HUDEP-2 (cell line): ENCODE measurements around the gene FADS2.
A peak's percentile ranks its signal among the peaks of the same experiment; 100 is the strongest.

Experiments used
- DNase-seq, 76 experiments: peaks; one replicate each; lab custom pipeline; 2025; ENCODE audit not compliant: unreplicated experiment in 76 of 76; lab: John Stamatoyannopoulos, UW

Gene FADS2

DNA sequence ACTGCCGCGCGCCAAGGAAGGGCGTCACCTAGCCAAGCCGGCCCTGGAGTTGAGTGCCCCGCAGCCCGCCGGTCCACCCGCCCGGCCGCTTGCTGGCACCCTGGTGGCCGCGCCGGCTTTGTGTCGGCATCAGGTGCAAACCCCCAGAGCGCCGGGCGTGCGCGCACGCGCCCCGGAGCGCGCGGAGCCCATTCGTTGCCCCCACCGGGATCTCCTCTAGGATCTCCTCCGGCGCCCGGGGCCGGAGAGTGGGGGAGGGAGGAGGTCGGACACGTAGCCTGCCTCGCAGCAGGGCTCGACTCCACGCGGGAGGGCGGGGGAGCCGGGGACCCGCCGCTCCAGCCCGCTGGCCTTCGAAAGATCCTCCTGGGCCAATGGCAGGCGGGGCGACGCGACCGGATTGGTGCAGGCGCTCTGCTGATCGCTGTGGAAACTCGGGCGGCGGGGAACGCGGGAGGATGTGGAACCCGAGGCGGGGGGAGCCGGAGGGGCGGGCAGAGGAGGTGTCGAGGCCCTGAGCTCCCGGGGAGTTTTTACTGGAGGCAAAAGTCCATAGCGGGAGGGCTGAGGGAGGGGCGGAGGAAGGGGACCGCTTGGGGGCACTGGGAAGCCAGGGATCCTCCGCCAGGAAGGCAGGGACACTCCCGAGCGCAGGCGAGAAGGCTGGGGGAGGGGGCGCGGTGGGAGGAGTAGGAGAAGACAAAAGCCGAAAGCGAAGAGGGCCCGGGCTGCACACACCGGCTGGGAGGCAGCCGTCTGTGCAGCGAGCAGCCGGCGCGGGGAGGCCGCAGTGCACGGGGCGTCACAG is at the start of gene FADS2:
Gene FADS2, plus strand, starts transcription at position 730 of the 808 bp plus-strand sequence. CDS start 91 bp downstream, outside the sequence.
- peak in 74 of 76 experiments; percentile 55 to 97 (median 89) for DNase-seq

DNA sequence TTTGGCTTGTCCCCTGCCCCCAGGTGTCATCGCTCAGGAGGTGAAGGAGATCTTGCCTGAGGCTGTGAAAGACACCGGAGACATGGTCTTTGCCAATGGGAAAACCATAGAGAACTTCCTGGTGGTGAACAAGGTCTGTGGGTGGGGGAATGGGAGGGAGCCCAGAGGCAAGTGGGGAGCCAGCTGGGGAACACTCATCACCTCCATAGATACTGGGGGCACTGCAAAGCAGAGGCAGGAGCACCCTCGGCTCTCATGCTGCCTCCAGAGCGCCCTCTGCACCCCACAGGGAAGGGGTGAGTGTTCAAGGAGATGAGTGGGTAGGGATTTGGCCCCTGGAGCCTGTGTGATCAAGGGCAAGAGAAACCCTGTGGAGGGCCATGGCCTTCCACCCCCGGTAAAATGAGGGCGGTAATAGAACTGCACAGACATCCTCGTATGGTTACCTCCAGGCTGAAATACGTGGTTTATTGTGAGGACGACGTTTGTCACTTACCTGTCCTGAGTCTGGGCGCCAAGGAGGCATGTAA is 49.7 kb upstream of the FADS2 start:
- DNase-seq: no peak

DNA sequence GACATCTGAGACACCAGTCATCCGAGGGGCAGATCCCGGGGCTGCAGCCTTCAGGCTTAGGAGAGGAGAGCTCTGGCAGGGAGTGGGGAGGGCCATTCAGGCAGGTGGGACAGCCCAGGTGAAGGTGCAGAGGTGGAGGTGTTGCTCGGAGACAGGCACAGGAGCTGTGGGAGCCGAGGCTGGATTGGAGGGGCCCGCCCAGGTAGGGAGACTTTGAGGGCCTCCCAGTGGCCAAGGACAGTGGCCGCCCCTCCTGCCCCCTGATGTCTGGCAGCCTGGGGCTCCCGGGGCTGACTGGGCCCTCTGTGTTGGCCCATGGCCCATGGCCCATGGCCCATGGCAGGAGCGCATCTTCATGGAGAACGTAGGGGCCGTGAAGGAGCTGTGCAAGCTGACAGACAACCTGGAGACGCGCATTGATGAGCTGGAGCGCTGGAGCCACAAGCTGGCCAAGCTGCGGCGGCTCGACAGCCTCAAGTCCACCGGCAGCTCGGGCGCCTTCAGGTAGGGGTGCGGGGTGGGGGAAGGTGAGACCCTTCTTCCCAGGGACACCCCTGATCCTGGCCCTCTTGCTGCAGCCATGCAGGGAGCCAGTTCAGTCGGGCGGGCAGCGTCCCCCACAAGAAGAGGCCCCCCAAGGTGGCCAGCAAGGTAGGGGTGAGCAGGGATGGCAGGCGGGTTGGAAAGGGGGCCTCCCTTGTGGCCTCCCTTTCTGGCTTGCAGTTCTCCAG is 49.0 kb upstream of the FADS2 start:
- no peak for DNase-seq

DNA sequence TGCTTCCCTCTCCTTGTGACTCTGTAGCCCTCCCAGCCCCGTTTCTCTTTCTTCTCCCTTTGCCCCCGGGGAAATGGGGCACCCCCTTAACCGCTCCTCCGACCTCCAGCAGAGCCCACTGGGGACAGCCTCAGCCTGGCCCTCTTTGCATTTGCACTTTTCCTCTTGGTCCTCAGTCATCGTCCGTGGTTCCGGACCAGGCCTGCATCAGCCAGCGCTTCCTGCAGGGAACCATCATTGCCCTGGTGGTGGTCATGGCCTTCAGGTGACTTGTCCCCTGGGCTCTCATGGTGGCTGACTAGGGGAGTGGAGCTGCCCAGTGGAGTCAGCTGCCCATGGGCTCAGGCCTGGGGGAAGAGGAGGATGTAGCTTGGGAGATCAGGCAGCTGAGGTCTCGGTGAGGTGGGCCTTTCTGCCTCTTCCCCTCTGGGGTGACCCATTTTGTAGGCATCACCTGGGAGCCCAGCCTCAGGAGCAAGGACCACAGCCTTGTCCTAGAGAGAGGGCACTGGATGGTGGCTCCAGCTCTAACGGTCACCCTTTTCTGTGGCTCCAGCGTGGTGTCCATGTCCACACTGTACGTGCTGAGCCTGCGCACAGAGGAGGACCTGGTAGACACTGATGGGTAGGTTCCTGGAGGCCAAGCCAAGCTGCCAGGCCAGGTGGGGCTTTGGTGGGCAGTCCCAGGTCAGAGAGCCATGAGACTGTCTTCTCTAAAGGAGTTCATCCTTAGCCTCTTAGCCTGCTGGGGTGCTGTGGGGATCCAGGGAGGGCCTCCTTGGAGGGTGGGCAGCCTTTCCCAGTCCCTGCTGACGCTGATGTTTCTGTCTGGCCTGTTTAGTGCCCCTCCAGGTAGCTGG is 48.2 kb upstream of the FADS2 start:
- DNase-seq: no peak

DNA sequence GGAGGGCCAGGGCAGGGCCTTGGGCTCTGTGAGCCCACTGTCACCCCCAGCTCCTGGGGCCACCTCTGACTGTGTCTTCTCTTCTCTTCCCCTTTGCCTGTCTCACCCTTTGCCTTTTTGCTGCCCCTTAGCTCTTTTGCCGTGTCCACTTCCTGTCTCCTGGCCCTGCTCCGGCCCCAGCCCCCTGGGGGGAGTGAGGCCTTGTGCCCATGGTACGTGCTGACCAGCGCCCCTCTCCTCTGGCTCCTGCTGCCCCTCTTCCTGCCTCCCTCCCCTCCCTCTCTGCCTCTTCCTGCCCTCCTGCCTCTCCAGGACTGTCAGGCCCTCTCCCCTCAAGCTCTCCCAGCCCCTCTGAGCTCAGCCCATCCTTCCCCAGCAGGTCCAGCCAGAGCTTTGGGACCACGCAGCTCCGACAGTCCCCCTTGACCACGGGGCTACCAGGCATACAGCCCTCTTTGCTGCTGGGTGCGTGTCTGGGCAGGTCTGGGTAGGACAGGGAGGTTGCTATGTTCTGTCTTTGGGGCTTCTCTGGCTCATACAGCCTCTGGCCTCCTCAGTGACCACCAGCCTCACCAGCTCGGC is 47.4 kb upstream of the FADS2 start:
- DNase-seq: no peak

DNA sequence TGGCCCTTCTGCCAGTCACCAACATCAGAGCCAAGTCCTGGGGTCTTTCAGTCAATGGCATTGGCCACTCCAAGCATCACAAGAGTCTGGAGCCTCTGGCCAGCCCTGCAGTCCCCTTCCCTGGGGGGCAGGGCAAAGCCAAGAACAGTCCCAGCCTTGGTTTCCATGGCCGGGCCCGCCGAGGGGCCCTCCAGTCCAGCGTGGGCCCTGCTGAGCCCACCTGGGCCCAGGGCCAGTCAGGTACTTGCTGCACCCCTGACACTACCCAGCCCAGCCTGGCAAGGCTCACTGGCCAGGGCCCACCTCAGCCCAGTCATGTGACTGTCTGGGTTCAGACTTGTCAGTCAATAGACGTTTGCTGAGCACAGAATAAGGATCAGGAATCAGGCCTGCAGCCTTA is 46.5 kb upstream of the FADS2 start:
- no peak for DNase-seq

DNA sequence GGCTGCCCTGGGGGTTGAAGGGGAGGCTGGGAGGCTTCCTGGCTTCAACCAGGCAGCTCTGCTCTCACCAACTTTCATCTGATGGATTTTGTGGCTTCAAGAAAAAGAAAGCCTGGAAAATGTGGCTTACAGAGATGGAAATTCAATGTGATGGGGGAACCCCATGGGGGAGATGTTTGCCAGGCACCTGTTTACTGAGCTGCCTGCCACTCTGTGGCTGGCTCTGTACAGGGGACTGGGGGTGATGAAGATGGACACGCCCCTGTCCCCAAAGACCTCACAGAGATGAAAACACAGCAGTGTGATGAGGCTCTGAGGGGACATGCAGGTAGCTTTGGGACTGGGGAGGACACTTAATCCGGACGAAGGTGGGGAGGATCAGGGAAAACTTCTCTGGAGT is 45.8 kb upstream of the FADS2 start:
- no peak for DNase-seq

DNA sequence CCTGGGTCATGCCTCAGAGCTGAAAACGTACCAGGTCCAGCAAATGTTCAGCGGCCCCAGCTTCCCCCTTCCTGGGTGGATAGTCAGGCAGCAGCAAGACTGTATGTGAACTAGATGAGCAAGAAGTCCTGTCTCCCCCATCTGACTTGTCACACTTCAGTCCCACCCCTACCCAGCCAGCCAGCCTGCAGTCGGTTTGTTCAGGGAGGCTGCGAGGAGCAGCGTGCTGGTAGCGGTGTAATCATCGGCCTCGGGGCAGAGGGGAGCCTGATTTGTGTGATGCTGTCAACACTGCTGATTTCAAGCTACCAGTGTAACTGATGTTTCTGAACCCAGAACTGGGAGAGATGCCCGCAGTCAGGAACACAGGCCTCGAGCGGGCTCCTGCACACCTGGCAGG is 45.3 kb upstream of the FADS2 start:
- no peak for DNase-seq

DNA sequence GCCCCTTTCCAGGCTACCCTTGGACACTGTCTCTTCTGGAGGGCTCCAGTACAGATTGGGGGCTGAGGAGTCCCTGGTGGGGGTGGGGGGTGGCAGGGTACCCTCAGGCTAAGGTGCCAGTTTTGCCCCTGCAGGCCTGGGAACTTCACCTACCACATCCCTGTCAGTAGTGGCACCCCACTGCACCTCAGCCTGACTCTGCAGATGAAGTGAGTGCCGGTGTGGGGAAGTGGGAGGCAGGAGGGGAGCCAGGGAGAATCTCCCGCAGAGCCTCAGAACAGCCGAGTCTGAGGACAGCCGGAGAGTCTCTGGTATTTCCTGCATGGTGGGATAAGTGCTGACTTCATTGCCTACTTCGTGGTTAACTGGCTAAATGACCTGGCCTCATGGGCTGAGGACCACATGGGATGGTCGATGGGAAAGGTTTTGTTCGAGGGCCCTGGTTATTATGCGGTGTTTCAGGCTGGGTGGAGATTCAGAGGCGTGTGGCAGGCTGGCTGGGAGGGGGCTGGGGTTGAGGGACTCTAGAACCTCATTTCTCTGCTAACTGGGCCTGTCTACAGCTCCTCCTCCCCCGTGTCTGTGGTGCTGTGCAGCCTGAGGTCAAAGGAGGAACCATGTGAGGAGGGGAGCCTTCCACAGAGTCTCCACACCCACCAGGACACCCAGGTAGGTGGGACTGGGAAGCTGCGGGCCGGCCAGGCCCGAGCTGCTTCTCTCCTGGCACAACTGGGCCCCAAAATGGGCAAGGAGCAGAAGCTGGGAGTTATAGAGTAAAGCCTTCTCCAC is 44.2 kb upstream of the FADS2 start:
- DNase-seq: no peak

DNA sequence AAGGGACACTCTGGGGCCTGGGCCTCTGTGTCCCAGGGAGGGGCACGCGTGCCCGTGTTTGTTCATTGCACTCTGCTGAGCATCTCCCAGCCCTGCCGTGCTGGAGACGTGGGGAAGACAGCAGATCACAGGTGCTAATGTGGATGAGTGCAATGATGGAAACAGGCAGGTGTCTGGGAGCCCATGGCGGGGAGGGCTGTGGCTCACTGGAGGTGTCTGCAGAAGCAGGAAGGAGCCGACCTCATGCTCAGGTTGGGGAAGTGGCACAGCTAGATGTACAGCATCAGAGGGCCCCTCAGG is 43.6 kb upstream of the FADS2 start:
- no peak for DNase-seq

DNA sequence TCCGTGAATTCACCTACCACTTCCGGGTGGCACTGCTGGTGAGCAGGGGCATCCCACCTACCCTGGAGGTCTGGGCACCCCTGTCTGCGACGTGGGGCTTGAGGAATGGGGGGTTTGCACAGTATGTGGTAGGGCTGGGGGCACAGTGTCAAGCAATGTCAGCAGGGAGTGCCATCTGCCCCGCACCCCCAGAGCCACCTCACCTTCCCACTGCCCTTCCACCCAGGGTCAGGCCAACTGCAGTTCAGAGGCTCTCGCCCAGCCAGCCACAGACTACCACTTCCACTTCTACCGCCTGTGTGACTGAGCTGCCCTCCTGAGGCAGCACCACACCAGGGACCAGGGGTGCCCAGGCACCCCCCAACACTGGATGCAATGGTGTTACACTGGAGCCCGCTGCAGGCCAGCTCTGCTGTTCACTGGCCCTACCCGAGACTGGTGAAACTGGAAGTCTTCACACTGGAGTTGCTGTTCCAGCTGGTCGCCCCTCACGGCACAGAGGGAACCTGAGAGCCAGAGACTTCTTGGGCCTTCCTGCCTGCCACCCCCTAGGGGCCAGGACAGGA is 42.2 kb upstream of the FADS2 start:
- no peak for DNase-seq

DNA sequence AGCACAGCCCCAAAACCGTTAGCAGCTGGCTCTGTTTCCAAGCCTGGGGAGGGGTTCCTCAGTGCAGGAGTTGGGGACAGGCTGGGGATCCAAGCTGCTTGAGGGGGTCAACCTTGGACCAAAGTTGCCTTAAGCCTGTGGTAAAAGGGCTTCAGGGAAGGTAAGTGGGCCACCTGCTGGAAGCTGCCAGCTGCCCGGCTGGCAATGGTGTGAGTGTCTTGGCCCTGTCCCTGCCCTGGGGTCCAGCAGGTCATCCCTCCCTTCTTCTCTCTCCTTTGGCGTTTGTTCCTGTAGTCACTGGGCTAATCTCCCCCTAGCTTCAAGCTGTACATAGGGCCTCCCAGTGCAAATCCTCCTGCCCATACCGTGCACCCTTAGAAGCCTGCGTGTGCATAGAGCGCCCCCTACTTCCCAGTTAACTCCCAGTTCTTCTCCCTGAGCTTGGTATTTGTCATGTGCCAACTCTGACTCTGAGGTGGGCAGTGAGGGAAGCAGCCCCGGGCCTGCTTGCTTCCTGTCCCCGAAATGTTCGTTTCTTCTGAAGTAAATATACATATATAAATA is 40.1 kb upstream of the FADS2 start:
- DNase-seq: peak in 48 of 76 experiments; percentile 5 to 64 (median 28)

DNA sequence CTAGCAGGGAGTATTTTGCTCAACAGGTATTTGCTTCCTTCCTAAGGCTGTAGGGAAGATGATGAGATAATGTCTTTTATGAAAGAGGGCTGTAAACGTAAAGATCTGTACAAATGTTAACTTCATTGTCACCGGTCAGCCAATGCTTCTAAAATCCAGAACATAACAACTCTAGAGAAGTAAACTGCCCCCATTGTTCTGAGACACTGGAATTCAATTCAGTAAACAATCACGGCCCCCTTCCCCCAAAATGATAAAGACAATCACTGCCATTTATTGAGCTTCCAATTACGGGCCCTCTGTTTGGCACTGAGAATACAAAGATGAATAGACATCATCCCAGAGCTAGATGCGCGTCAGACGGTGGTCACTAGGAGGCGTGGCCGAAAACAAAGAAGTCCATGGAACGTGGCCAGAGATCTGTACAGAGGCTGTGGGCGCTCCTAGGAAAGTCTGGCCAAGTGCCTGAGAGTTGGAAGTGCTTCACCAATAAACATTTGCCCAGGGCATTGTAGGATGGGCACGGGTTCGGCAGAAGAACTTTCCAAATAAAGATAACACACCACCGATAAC is 36.3 kb upstream of the FADS2 start:
- DNase-seq: peak in 65 of 76 experiments; percentile 19 to 81 (median 54)

DNA sequence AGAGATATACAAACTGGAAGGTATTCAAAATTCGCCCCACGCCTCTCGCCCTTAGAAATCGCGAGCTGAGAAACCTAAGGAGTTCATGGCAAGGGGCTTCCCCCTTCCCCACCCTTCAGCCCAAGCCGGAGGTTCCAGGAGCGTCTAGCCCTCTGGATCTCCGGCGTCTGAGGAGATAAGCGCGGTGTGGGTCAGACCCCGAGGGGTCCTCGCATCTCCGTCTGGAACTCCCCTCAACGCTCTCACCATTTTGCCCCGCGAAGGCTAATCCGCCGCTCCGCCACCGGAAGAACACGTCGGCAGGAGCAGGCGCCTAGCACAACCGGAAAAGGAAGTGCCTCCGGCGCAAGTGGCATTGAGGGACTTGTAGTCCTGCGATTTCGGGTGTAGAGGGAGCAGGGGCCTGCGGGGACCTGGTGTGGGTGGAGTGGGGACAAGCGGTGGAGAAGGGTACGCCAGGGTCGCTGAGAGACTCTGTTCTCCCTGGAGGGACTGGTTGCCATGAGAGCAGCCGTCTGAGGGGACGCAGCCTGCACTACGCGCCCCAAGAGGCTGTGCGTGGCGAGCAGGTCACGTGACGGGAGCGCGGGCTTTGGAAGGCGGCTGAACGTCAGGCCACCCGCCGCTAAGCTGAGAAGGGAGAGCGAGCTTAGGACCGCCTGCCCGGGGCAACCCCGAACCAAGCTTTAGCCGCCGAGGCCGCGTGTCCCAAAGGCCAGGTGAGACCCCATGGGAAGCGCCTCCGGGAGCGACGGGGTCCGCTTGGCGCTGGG is 35.6 kb upstream of the FADS2 start, which contains the start of the genes FEN1 and TMEM258:
Gene FEN1, plus strand, starts transcription at position 602 of the 773 bp plus-strand sequence. CDS start 2,451 bp downstream, outside the sequence.
Gene TMEM258, minus strand, starts transcription at position 290 of the 773 bp plus-strand sequence. Its CDS starts 41 bp downstream, at position 249.
- DNase-seq: peak; percentile 18 to 97 (median 81)

DNA sequence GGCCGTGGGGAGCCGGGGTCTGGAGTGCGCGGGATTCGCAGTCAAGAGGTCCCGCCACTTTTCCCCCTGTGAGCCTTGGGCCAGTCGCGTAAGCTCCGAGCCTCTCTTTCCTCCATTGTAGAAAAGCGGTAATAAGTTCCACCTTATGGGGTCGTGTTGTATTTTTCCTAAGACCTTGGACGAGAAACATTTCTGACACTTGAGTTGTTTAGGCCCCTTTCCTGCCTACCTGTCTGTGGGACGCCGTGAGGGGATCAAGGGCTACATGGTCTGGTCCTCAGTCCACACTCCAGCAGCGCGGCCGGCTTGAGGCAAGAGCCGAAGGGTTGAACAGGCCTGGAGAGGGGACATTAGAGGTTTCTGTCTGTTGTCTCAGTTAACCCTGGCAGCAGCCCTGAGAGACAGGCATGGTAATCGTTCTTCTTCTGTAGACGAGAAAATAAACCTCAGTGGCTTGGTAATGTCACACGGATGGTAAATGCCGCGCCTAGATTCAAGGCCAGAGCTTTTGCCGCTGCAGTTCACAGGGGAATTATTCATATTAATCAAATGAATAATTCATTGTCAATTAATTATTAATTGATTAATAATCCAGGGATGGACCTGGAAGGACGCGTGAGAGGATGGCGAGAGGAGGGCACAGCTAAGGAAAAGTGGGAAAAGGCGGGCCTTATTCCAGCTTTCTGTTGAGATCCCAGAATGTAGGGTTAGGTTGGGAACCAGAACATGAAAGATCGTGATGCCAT is 34.8 kb upstream of the FADS2 start:
- peak in 1 of 76 experiments; percentile 41 for DNase-seq

DNA sequence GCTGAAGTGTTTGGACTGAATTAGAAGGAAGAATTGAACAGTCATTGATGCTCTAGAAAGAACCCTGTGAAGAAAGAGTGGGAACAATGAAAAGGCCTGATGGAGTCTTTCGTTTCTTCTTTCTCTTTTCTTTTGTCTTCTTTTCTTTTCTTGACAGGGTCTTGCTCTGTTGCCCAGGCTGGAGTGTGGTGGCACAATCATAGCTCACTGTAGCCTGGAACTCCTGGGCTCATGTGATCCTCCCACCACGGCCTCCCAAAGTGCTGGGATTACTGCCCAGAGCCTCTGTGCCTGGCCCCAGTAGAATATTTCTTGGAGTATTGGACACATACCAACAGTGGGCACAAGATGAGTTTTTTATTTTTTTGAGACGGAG is 34.3 kb upstream of the FADS2 start:
- no peak for DNase-seq

DNA sequence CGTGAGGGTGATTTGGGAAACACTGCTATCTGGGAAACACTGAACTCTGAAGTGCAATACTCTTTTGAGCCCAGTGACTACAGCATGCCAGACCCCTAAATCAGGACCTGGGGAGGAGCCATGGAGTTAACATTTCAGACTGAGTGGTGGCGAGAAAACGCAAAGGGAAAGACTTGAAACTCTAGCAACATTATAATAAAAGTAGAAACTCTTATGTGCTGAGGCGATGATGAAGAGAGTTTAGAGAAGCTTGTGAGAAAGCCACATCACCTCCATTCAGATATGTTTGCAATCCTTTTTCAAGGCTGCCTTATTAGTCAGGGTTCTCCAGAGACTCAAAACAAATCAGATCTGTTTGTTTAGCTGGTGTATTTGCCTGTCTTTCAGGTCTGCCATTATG is 33.5 kb upstream of the FADS2 start:
- no peak for DNase-seq
